A673 (cell line): ENCODE data around the gene RAD21L1.

Source experiments
- CTCF ChIP-seq: fragments of 300-800, 200-600 bp; sonication (generic); conservative IDR thresholded peaks from 2 replicates; pipeline ENCODE4 v1.5.1; 2017; ENCODE audit warnings: low read depth, mild to moderate bottlenecking, antibody characterized with exemption, low read length, moderate library complexity, mixed read lengths
- EZH2 ChIP-seq: fragments of 200-600 bp; sonication (generic); IDR thresholded peaks from 2 replicates; pipeline ENCODE4 v1.6.1; 2017; ENCODE audit warnings: borderline replicate concordance, low read depth, mild to moderate bottlenecking, mixed read lengths, antibody characterized with exemption, low read length; ENCODE audit not compliant: poor library complexity, severe bottlenecking

- no peak for TF ChIP-seq CTCF
- TF ChIP-seq EZH2 = no peak
Measured at GRCh38 chr20:1293641-1294379, 68.0 kb downstream of the RAD21L1 start.
